ENCODE data around the gene TMPRSS7.
A peak's percentile ranks its signal among the peaks of the same experiment; 100 is the strongest.

The TMPRSS7 gene

DNA sequence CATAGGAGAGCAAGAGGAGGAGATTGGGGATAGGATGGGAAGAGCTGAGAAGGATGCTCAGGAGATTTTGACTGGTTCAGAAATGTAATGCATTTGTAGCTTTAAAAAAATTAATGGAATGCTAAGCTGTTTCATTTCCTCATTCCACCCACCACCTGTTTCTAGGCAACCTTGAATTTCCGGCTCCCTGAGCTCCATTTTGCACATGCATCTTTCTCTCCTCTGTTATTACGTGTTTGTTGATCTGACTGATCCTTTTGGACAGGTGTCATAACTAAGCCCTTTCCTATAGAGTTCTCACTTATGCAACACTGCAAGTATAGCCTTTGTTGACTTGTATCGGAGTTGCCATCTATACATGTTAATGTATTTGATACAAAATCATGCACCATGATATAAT is 4.3 kb downstream of the TMPRSS7 start:
- Histone ChIP-seq H3K4me1 (ENCODE audit: low read length) (peaks cover 21% of the 10 kb centered on the region), H3K27ac (ENCODE audit: low read length) (no peak overlapping the region), H3K27me3 (ENCODE audit: low read depth, low read length) (no peaks in the 10 kb centered on the region), H3K9me3 (ENCODE audit: insufficient read depth, low read length) (no peaks in the 10 kb centered on the region), H3K4me2 (ENCODE audit: low read length) (peak overlapping the region; percentile 69), H3K9ac (ENCODE audit: low read length) (no peak overlapping the region), H2AFZ (ENCODE audit: low read depth, low read length) (peak overlapping the region; percentile 52), H4K20me1 (ENCODE audit: insufficient read depth, low read length) (no peaks in the 10 kb centered on the region), H3K36me3 (replicated peaks; ENCODE audit: low read depth, low read length) (no peaks in the 10 kb centered on the region), H3K4me3 (ENCODE audit: low read length) (peak overlapping the region; percentile 43), H3K79me2 (ENCODE audit: low read length) (no peaks in the 10 kb centered on the region)
- TF ChIP-seq, protein P1, sequence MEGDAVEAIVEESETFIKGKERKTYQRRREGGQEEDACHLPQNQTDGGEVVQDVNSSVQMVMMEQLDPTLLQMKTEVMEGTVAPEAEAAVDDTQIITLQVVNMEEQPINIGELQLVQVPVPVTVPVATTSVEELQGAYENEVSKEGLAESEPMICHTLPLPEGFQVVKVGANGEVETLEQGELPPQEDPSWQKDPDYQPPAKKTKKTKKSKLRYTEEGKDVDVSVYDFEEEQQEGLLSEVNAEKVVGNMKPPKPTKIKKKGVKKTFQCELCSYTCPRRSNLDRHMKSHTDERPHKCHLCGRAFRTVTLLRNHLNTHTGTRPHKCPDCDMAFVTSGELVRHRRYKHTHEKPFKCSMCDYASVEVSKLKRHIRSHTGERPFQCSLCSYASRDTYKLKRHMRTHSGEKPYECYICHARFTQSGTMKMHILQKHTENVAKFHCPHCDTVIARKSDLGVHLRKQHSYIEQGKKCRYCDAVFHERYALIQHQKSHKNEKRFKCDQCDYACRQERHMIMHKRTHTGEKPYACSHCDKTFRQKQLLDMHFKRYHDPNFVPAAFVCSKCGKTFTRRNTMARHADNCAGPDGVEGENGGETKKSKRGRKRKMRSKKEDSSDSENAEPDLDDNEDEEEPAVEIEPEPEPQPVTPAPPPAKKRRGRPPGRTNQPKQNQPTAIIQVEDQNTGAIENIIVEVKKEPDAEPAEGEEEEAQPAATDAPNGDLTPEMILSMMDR (IDR thresholded peaks at IDR 0.05; ENCODE audit: low read depth, low read length): no peak
- no peak for TF ChIP-seq EZH2phosphoT487 (IDR thresholded peaks at IDR 0.05; ENCODE audit: low read depth)

DNA sequence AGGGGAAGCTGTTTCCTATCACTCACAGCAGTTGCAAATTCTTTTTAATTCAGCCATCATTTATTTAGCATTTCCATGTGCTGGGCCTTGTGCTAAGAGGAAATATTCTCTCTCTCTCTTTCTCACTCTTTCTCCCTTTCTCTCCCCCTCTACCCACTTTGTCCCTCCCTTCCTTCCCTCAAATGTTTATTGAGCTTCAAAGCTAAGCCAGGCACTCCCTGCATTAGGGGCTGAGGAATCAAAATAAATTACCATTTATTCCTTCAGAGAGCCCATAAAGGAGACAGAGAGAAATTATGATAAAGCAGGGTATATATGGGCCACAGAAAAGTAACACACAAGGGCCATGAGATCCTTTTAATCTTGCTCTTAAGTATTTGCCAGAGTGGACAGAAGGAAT is 6.8 kb downstream of the TMPRSS7 start:
- Histone ChIP-seq H4K20me1 (ENCODE audit: insufficient read depth, low read length) (no peaks in the 10 kb centered on the region), H3K36me3 (replicated peaks; ENCODE audit: low read depth, low read length) (no peaks in the 10 kb centered on the region), H3K4me1 (ENCODE audit: low read length) (peaks cover 21% of the 10 kb centered on the region), H3K79me2 (ENCODE audit: low read length) (no peaks in the 10 kb centered on the region), H2AFZ (ENCODE audit: low read depth, low read length) (no peak overlapping the region), H3K9me3 (ENCODE audit: insufficient read depth, low read length) (no peaks in the 10 kb centered on the region), H3K4me3 (ENCODE audit: low read length) (no peak overlapping the region), H3K27ac (ENCODE audit: low read length) (no peak overlapping the region), H3K27me3 (ENCODE audit: low read depth, low read length) (no peaks in the 10 kb centered on the region), H3K9ac (ENCODE audit: low read length) (no peak overlapping the region), H3K4me2 (ENCODE audit: low read length) (no peak overlapping the region)
- TF ChIP-seq, protein P1 (IDR thresholded peaks at IDR 0.05; ENCODE audit: low read depth, low read length): no peak
- TF ChIP-seq EZH2phosphoT487 (IDR thresholded peaks at IDR 0.05; ENCODE audit: low read depth): no peak

DNA sequence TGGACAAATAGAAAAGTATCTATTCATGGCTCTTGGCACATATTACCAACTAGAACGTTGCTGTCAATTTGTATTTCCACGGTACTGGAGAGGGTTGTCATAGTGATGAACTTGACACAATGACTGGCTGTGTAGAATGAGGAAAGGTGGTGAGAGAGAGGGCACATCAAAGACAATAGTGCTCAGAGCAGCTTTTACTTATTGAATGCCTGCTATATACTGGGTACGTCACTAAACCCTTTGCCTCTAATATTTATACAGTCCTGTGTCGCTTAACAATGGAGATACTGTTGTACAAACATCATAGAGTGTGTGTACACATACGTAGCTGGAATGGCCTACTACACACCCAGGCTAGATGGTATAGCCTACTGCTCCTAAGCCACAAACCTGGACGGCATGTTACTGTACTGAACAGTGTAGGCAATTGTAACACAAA is 8.3 kb downstream of the TMPRSS7 start:
- H3K9me3 ChIP-seq (ENCODE audit: insufficient read depth, low read length): no peaks in the 10 kb centered on the region
- H3K27me3 ChIP-seq (ENCODE audit: low read depth, low read length): no peaks in the 10 kb centered on the region
- peak overlapping the region; percentile 92; the same call in 1 of the 2 replicates for H2AFZ ChIP-seq (ENCODE audit: low read depth, low read length)
- H3K4me2 ChIP-seq (ENCODE audit: low read length): peak overlapping the region; percentile 57; the same call in 1 of the 2 replicates
- H3K4me3 ChIP-seq (ENCODE audit: low read length): peak overlapping the region; percentile 48; the same call in 1 of the 2 replicates
- no peak overlapping the region for H3K27ac ChIP-seq (ENCODE audit: low read length)
- no peaks in the 10 kb centered on the region for H3K79me2 ChIP-seq (ENCODE audit: low read length)
- peaks cover 24% of the 10 kb centered on the region for H3K4me1 ChIP-seq (ENCODE audit: low read length)
- no peaks in the 10 kb centered on the region for H4K20me1 ChIP-seq (ENCODE audit: insufficient read depth, low read length)
- H3K36me3 ChIP-seq (replicated peaks; ENCODE audit: low read depth, low read length): no peaks in the 10 kb centered on the region
- no peak for TF ChIP-seq EZH2phosphoT487 (IDR thresholded peaks at IDR 0.05; ENCODE audit: low read depth)
- TF ChIP-seq, protein P1 (IDR thresholded peaks at IDR 0.05; ENCODE audit: low read depth, low read length): no peak
- no peak overlapping the region for H3K9ac ChIP-seq (ENCODE audit: low read length)

DNA sequence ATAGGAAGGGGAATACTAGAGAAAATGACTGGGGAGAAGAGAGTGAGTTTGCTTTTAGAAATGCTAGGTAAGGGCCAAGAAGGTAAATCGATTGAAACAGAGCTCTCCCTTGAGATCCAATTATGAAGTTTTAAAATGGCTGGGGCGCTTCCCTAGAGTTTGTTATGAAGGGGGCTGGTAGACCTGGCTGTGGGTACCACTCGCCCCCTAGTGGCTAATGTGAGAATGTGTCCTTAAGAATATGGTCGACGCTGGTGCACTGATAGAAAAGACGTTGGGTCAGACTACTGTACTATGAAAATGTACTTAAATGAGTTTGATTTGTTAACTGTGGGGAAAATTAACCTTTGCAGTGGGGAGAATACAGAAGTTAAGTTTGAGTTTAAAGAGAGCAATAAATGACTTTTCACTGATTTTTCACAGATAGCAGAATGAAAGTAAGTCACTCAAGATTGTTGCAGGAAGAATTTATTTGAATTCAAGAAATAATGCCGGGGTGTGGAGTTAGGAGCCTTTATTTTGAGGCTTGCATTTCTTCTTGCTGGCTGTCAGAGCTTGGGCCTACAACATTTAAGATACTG is 9.2 kb downstream of the TMPRSS7 start:
- Histone ChIP-seq H3K27me3 (ENCODE audit: low read depth, low read length) (no peaks in the 10 kb centered on the region), H3K4me3 (ENCODE audit: low read length) (peak overlapping the region; percentile 48), H3K9me3 (ENCODE audit: insufficient read depth, low read length) (no peaks in the 10 kb centered on the region), H3K4me1 (ENCODE audit: low read length) (peaks cover 17% of the 10 kb centered on the region), H2AFZ (ENCODE audit: low read depth, low read length) (peak overlapping the region; percentile 92), H3K9ac (ENCODE audit: low read length) (peak overlapping the region; percentile 25), H3K79me2 (ENCODE audit: low read length) (no peaks in the 10 kb centered on the region), H3K27ac (ENCODE audit: low read length) (no peak overlapping the region), H3K36me3 (replicated peaks; ENCODE audit: low read depth, low read length) (no peaks in the 10 kb centered on the region), H4K20me1 (ENCODE audit: insufficient read depth, low read length) (no peaks in the 10 kb centered on the region), H3K4me2 (ENCODE audit: low read length) (peak overlapping the region; percentile 57)
- TF ChIP-seq, protein P1 (IDR thresholded peaks at IDR 0.05; ENCODE audit: low read depth, low read length): peak; percentile 93
- TF ChIP-seq EZH2phosphoT487 (IDR thresholded peaks at IDR 0.05; ENCODE audit: low read depth): no peak
